ENCODE results near the gene EMC1. TPM values are rescaled to one million over a fixed set of nuclear protein-coding genes. Genes with fewer than 3 reads are reported as not detected.

EMC1 gene
- total and polyA plus RNA-seq, 2 donors (not counting 1 experiment from before 2014, with no cell fraction given): 33.3 to 78.1 TPM

GRCh38 chr1:19222573-19222972 is 28.8 kb downstream of the EMC1 start:
- H3K27me3 ChIP-seq (ENCODE audit: control insufficient read depth, insufficient read depth, low read length): no peaks in the 10 kb centered on the region
- no peaks in the 10 kb centered on the region for H3K4me1 ChIP-seq (ENCODE audit: control insufficient read depth, extremely low read depth, insufficient read depth, low read length)
- H3K4me3 ChIP-seq (replicated peaks in 1 of 4; ENCODE audit: control extremely low read depth in 1 of 4, insufficient read depth in 1 of 4, low read depth in 3 of 4, low read length in 4 of 4): no peak overlapping the region
- no peaks in the 10 kb centered on the region for H3K79me2 ChIP-seq (ENCODE audit: control insufficient read depth, insufficient read depth, low read length)
- TF ChIP-seq EZH2 (IDR thresholded peaks at IDR 0.05; ENCODE audit: low read length, missing control alignments) (no peak), CTCF (conservative IDR thresholded peaks at IDR 0.05 in 1 of 2, IDR thresholded peaks at IDR 0.05 in 1 of 2; ENCODE audit: low read depth in 1 of 2, low read length in 2 of 2) (no peak)
- H3K9ac ChIP-seq (ENCODE audit: insufficient read depth, low read length): no peak overlapping the region
- H4K20me1 ChIP-seq (ENCODE audit: control insufficient read depth, extremely low read depth, insufficient read depth, low read length): no peaks in the 10 kb centered on the region
- H3K27ac ChIP-seq (ENCODE audit: insufficient read depth, low read length): no peak overlapping the region
- no peak overlapping the region for H3K4me2 ChIP-seq (ENCODE audit: extremely low read depth, insufficient read depth, low read length)
- DNase-seq (ENCODE audit: low read depth in 2 of 2): no peak
- no peak overlapping the region for H2AFZ ChIP-seq (ENCODE audit: low read length)
- H3K36me3 ChIP-seq (ENCODE audit: control insufficient read depth, insufficient read depth, low read length): peaks cover 8% of the 10 kb centered on the region
- H3K9me3 ChIP-seq (ENCODE audit: control insufficient read depth, insufficient read depth, low read depth, low read length): no peaks in the 10 kb centered on the region

GRCh38 chr1:19220991-19221390 is 30.3 kb downstream of the EMC1 start:
- TF ChIP-seq CTCF (conservative IDR thresholded peaks at IDR 0.05 in 1 of 2, IDR thresholded peaks at IDR 0.05 in 1 of 2; ENCODE audit: low read depth in 1 of 2, low read length in 2 of 2) (no peak), EZH2 (IDR thresholded peaks at IDR 0.05; ENCODE audit: low read length, missing control alignments) (no peak)
- Histone ChIP-seq H3K9ac (ENCODE audit: insufficient read depth, low read length) (no peak overlapping the region), H3K79me2 (ENCODE audit: control insufficient read depth, insufficient read depth, low read length) (no peaks in the 10 kb centered on the region), H3K27me3 (ENCODE audit: control insufficient read depth, insufficient read depth, low read length) (no peaks in the 10 kb centered on the region), H3K36me3 (ENCODE audit: control insufficient read depth, insufficient read depth, low read length) (peaks cover 9% of the 10 kb centered on the region), H3K4me1 (ENCODE audit: control insufficient read depth, extremely low read depth, insufficient read depth, low read length) (no peaks in the 10 kb centered on the region), H3K4me2 (ENCODE audit: extremely low read depth, insufficient read depth, low read length) (no peak overlapping the region), H3K27ac (ENCODE audit: insufficient read depth, low read length) (no peak overlapping the region), H4K20me1 (ENCODE audit: control insufficient read depth, extremely low read depth, insufficient read depth, low read length) (no peaks in the 10 kb centered on the region), H3K4me3 (replicated peaks in 1 of 4; ENCODE audit: control extremely low read depth in 1 of 4, insufficient read depth in 1 of 4, low read depth in 3 of 4, low read length in 4 of 4) (no peak overlapping the region), H3K9me3 (ENCODE audit: control insufficient read depth, insufficient read depth, low read depth, low read length) (no peaks in the 10 kb centered on the region), H2AFZ (ENCODE audit: low read length) (no peak overlapping the region)
- DNase-seq (ENCODE audit: low read depth in 2 of 2): peak in 1 of 2 donors; percentile 79

GRCh38 chr1:19220080-19220846 is 31.1 kb downstream of the EMC1 start:
- TF ChIP-seq EZH2 (IDR thresholded peaks at IDR 0.05; ENCODE audit: low read length, missing control alignments) (no peak), CTCF (conservative IDR thresholded peaks at IDR 0.05 in 1 of 2, IDR thresholded peaks at IDR 0.05 in 1 of 2; ENCODE audit: low read depth in 1 of 2, low read length in 2 of 2) (no peak)
- H3K79me2 ChIP-seq (ENCODE audit: control insufficient read depth, insufficient read depth, low read length): no peaks in the 10 kb centered on the region
- DNase-seq (ENCODE audit: low read depth in 2 of 2): no peak
- H3K4me2 ChIP-seq (ENCODE audit: extremely low read depth, insufficient read depth, low read length): no peak overlapping the region
- no peaks in the 10 kb centered on the region for H3K9me3 ChIP-seq (ENCODE audit: control insufficient read depth, insufficient read depth, low read depth, low read length)
- no peak overlapping the region for H2AFZ ChIP-seq (ENCODE audit: low read length)
- H3K4me3 ChIP-seq (replicated peaks in 1 of 4; ENCODE audit: control extremely low read depth in 1 of 4, insufficient read depth in 1 of 4, low read depth in 3 of 4, low read length in 4 of 4): no peak overlapping the region
- peaks cover 11% of the 10 kb centered on the region for H3K36me3 ChIP-seq (ENCODE audit: control insufficient read depth, insufficient read depth, low read length)
- no peaks in the 10 kb centered on the region for H3K27me3 ChIP-seq (ENCODE audit: control insufficient read depth, insufficient read depth, low read length)
- no peak overlapping the region for H3K9ac ChIP-seq (ENCODE audit: insufficient read depth, low read length)
- no peaks in the 10 kb centered on the region for H3K4me1 ChIP-seq (ENCODE audit: control insufficient read depth, extremely low read depth, insufficient read depth, low read length)
- H4K20me1 ChIP-seq (ENCODE audit: control insufficient read depth, extremely low read depth, insufficient read depth, low read length): no peaks in the 10 kb centered on the region
- H3K27ac ChIP-seq (ENCODE audit: insufficient read depth, low read length): no peak overlapping the region
